Stimulated activated CD4-positive, alpha-beta T cell treated with anti-CD3 and anti-CD28 coated beads, Interleukin-2, amount 100 ng/mL, for 24 hours (primary cell): ENCODE results near the gene THAP5.

Source experiments
- DNase-seq, 2 donors: peaks; one replicate each; pipeline ENCODE4 v3.0.0-alpha.2; 2020

The THAP5 gene, protein sequence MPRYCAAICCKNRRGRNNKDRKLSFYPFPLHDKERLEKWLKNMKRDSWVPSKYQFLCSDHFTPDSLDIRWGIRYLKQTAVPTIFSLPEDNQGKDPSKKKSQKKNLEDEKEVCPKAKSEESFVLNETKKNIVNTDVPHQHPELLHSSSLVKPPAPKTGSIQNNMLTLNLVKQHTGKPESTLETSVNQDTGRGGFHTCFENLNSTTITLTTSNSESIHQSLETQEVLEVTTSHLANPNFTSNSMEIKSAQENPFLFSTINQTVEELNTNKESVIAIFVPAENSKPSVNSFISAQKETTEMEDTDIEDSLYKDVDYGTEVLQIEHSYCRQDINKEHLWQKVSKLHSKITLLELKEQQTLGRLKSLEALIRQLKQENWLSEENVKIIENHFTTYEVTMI

DNA sequence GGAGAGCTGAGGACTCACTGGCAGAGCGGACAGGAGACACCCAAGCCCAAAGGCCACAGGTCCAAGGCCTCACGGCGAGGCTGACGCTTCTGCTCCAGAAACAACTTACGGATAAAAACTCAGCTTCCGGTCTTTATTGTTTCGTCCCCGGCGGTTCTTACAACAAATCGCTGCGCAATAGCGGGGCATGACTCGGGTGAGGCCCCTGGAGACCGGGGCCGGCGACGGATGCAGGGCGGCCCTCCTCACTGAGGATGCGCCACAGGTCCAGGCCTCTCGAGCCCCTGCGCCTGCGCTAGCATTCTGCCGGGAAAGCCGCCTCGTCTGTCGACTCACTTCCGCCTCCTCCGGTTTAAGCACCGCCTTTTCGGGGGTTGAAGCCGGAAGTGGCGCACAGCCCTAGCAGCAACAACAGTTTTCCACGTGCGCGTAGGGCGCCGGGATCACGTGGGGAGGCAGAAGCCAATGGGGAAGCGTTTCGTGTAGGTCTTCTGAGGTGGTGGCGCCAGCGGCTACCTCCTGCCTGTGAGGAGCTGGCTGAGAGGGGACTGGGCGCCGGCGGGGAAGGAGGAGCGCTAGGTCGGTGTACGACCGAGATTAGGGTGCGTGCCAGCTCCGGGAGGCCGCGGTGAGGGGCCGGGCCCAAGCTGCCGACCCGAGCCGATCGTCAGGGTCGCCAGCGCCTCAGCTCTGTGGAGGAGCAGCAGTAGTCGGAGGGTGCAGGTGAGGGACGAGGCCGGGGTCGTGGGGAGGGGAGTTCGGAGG, at the start of gene THAP5, which contains the start of gene DNAJB9:
TSS of gene THAP5 (minus strand) at position 326 of the 765 bp plus-strand sequence. CDS start at position 189, 137 bp downstream.
TSS of gene DNAJB9 (plus strand) at position 494 of the 765 bp plus-strand sequence. CDS start 1,853 bp downstream, outside the sequence.
- peak; percentile 97 to 99 for DNase-seq

DNA sequence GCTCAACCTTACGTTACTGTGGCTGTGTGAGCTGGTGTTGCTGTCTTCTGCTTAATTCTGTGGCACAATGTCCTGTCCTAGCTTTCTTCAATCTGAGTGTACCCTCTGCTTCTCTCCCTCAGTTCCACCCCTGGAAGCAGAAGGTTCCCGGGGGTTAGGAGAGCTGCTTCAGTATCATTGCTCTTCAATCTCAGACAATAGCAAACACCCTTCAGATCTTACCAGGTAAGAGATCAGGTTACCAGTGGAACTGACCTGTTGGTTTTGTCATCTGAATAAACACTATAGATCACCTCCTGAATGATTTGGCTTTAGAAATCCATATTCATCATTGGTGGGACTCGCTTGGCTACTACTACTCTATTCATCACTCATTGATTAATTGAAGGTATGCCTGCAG, 48.5 kb upstream of the THAP5 start:
- DNase-seq, result no peak

DNA sequence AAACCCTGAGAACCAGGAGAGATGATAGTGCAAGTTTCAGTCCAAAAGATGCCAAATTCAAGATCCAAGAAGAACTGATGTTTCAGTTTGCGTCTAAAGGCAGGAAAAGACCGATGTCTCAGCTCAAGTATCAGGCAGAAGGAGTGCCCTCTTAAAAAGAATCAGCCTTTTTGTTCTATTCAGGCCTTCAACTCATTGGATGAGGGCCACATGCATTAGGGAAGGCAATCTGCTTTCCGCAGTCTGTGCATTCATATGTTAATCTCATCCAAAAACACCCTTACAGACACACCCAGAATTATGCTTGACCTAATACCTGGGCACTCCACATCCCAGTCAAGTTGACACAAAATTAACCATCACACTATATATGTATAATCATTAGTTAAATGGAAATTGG, 45.4 kb upstream of the THAP5 start:
- no peak for DNase-seq

- no peak for DNase-seq
These were observed 44.5 kb upstream of the THAP5 start for GRCh38 chr7:108613949-108614381.

DNA sequence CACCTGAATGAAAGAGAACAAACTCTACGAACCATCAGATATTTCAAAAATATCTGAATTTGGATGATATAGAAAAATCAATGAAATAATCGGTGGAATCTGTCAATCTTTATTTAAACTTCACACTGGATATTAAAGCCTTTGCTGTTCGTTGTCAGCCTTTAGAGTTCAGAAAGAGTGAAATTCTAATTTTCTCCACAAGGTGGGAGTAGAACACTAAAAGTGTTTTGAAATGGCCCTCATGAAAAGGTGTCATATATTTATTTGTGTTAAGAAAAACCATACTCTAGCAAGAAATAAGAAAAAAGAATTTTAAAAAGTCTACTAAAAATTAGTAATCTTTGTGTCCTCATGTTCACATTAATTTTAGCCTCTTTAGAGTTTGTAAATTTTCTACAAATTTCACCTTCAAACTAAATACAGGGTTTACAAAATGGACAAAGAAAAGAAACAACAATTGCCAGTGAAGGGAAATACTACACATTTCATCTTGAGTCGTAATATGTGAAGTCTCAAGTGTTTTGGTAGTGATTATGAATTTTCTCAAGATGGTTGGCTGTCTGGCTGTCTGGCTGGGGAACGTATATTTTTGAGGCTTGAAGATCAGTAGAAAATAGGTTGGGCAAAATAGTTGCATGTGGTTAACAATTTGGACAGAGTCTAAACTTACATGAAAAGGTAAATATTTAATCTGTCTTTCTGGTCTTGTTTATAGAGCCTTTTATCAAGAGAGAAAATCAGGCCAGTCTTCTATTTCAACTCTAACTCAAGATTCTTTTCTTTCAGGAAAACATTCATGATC, 43.8 kb upstream of the THAP5 start:
- DNase-seq, result no peak

GRCh38 chr7:108611268-108611667, 41.8 kb upstream of the THAP5 start:
- no peak for DNase-seq

DNA sequence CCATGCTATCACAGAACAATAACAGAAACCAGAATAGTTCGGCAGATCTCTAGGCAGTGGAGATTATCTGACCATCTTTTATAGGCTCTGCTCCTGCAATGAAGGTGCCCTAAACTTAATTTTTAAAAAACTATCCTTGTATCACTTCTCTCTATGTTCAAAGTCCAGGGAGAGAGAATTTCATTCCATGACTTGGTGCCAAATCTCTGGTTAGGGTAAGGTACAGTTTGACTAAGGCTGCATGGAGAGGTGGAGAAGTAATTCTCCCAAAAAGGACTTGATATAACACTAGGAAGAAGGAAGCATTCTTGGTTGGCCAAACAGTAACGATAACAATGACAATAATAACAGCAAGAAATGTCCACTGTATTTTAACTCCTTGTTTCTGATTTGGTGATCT, 40.1 kb upstream of the THAP5 start:
- no peak for DNase-seq

DNA sequence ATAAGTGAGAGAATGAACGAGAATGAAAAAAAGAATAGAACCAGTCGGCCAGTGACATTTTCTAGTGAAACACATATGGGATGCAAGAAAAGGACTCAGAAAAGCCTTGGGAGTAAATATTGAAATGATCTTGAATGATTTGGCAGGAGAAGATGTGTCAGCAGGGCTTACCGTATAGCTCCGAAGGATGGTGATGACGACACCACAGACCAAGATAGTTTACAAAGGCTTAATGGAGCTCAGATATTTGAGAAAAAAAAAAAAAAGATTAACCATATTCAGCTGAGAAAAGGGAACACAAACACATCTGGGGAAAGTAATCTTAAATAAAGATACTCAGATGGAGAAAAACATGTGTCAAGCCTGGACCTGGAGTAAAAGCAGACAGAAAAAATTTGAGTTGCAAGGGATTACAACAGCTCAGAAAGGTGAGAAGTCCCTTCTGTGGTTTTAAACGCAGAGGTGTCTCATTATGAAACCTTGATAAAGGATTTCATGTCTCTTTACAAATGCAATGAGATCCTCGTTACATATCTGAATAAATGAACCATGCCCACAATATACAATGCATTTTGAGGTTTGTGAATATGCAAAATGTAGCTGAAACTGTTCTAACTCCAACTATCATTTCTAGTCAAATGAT, 36.2 kb upstream of the THAP5 start:
- no peak for DNase-seq

- no peak for DNase-seq
These were observed 35.0 kb upstream of the THAP5 start for GRCh38 chr7:108604307-108605077.

GRCh38 chr7:108603656-108604306, 34.3 kb upstream of the THAP5 start:
- DNase-seq, result no peak

DNA sequence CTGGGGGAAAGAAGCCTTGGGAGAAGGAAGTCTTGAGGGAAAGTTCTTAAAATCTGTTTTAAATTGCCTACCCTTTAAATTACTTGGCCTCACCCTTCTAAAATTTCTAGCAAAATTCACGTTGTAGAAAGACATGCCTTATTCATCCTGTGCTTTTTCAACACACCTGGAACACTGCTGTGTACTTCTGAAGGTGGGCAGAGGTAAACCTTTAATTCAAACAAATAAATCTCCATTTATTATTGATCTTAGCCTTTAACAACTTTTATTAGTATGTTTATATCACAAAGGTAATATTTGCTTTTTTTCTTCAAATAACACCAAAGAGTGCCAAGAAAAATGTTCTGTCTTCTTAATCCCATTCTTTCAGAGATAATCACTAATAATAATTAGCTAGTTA, 30.9 kb upstream of the THAP5 start:
- DNase-seq, result no peak

- no peak for DNase-seq
These were observed 29.5 kb upstream of the THAP5 start for GRCh38 chr7:108598914-108599580.

DNA sequence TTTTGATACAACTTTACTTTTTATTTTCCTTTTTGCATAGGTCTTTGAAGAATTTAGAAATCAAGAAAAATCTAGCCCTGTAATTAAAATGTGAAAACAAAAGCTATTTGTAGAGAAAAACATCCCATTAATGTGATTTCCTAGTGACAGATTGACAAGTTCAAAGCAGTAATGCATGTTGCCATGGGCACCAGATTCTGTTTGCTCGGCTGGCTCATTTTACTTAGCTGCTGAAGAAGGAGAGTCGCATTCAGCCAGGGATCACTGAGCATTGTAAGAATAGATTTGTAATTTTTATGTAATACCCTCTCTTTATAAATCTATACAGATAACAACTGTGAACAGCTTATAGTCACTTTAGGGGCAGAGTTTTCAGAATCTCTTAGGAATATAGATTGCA, 28.6 kb upstream of the THAP5 start:
- no peak for DNase-seq

- DNase-seq, result no peak
These were observed 27.1 kb upstream of the THAP5 start for GRCh38 chr7:108596560-108596959.

- no peak for DNase-seq
These were observed 23.2 kb upstream of the THAP5 start for GRCh38 chr7:108592646-108593201.

- no peak for DNase-seq
These were observed 21.1 kb upstream of the THAP5 start for GRCh38 chr7:108590606-108591005.

DNA sequence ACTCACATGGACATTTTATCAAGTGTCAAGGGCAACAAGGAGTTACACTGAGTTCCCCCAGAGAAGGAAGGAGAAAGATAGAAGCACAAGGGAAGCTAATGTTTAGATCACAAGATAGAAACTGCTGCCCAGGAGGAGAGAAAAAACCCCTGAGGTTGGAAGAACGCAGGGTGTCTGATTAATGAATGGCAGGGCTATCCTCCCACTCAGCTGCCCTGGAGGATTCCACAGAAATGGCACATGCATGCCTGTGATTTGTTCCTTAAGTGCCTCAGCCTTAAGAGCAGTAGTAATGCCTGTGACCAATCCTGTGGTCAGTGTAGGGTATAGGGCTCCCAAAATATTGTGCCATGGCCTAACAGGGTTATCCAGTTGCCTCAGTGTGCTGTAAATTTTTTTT, 20.4 kb upstream of the THAP5 start:
- no peak for DNase-seq

DNA sequence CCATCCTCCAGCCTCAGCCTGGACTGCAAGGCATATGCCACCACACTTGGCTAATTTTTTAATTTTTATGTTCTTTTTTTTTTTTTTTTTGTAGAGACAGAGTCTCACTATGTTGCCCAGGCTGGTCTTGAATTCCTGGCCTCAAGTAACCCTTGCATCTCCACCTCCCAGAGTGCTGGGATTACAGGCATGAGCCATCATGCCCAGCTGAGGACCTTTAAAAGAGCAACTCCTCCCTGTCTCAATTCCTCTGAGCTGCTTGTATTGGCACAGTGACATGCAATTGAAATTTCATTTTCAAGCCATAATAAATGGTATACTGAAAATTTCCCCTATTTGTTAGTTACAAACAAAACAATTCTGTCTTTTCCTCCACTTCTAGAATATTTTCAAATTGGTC, 19.7 kb upstream of the THAP5 start:
- no peak for DNase-seq

DNA sequence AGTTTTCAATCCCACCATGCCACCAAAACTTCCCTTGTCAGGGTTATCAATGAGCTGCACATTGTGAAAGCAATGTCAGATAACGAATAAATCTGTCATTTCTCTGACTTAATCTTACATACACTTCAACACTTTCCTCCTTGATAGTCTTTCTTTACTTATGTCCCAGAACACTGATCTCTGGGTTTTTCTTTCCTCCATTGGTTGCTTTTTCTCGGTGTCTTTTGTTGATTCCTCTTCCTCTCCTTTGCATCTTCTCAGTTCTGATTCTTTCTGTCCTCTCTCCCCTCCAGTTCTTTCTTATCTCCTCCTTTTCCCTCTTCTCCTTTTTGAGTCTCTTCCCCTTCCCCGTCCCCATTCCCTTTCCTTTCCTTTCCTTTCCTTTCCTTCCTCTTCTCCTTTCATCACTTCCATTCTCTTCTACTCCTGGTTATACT, 16.8 kb upstream of the THAP5 start:
- DNase-seq, result no peak

GRCh38 chr7:108585843-108586242, 16.3 kb upstream of the THAP5 start:
- no peak for DNase-seq
